ENCODE data around the gene AUTS2.
"Not testable (repeated sequence)": the region's sequence is repeated elsewhere in the genome, so short reads cannot be mapped to it uniquely, and the experiment has no call there.

AUTS2 gene

GRCh38 chr7:70338015-70338414, 739.7 kb downstream of the AUTS2 start:
- DNase-seq = no peak

GRCh38 chr7:70340236-70340635, 742.0 kb downstream of the AUTS2 start:
- no peak for DNase-seq

- DNase-seq = no peak
These were observed 743.2 kb downstream of the AUTS2 start for GRCh38 chr7:70341446-70341845.

- no peak for DNase-seq
These were observed 745.2 kb downstream of the AUTS2 start for GRCh38 chr7:70343519-70343918.

GRCh38 chr7:70344726-70345125, 746.5 kb downstream of the AUTS2 start:
- peak in 1 of 2 experiments; percentile 10 for DNase-seq

- DNase-seq = no peak
These were observed 748.7 kb downstream of the AUTS2 start for GRCh38 chr7:70346844-70347462.

GRCh38 chr7:70347463-70348254, 749.4 kb downstream of the AUTS2 start:
- DNase-seq = no peak

GRCh38 chr7:70349031-70349430, 750.8 kb downstream of the AUTS2 start:
- no peak for DNase-seq

- no peak for DNase-seq
These were observed 751.5 kb downstream of the AUTS2 start for GRCh38 chr7:70349819-70350218.

- DNase-seq = no peak
These were observed 753.8 kb downstream of the AUTS2 start for GRCh38 chr7:70352088-70352487.

GRCh38 chr7:70352906-70353305, 754.6 kb downstream of the AUTS2 start:
- DNase-seq = no peak

GRCh38 chr7:70353330-70353945, 755.2 kb downstream of the AUTS2 start:
- peak in 1 of 2 experiments; percentile 31 for DNase-seq

- no peak for DNase-seq
These were observed 755.7 kb downstream of the AUTS2 start for GRCh38 chr7:70353946-70354335.

- DNase-seq = peak in 1 of 2 experiments; percentile 4
These were observed 756.3 kb downstream of the AUTS2 start for GRCh38 chr7:70354409-70355169.

GRCh38 chr7:70355198-70356020, 757.1 kb downstream of the AUTS2 start:
- peak; percentile 3 to 48 for DNase-seq

- peak in 1 of 2 experiments; percentile 62 for DNase-seq
These were observed 758.0 kb downstream of the AUTS2 start for GRCh38 chr7:70356085-70356786.

GRCh38 chr7:70356787-70357328, 758.6 kb downstream of the AUTS2 start:
- peak; percentile 19 to 71 for DNase-seq

- DNase-seq = peak in 1 of 2 experiments; percentile 30
These were observed 762.3 kb downstream of the AUTS2 start for GRCh38 chr7:70360557-70360956.

- no peak for DNase-seq
These were observed 763.5 kb downstream of the AUTS2 start for GRCh38 chr7:70361821-70362220.

- DNase-seq = not testable (repeated sequence)
These were observed 766.1 kb downstream of the AUTS2 start for GRCh38 chr7:70364393-70364792.

GRCh38 chr7:70371652-70372051, 773.4 kb downstream of the AUTS2 start:
- DNase-seq = no peak
